Measurements from ENCODE around the gene SLC12A5.
"Not testable (repeated sequence)": the region's sequence is repeated elsewhere in the genome, so short reads cannot be mapped to it uniquely, and the experiment has no call there.

SLC12A5 gene

DNA sequence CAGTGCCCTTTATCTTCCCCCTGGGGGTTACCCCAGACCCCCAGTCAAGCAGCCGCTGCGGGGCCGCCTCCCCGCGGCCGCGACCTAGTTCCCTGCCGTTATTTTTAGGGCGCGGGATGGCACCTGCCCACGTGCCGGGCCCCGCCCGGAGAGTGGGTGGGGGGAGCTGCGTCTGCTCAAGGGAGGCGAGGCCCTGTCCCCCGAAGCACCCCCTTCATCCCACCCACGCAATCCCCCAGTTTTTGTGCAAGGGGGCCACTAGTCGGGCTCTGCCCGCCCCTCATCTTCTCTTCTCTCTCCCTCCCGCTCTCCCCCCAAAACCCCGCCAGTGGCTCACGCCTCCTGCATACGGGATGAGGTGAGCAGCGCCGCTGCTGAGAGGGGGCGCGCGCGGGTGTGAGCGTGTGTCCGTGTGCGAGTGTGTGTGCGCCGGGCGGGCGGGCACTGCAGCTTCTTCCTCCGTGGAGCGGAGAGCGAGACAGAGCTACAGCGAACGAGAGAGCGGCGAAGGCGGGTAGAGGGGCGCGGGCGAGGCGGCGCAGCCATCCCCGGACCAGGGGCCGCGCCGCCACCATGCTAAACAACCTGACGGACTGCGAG, at the start of gene SLC12A5:
TSS of gene SLC12A5 (plus strand) at position 444 of the 600 bp plus-strand sequence. CDS start at position 574, 130 bp downstream.
- peaks cover 0 to 6% (median under 1%) of the 10 kb centered on the region in 10 experiments; a peak in 4 of 20 replicates for H3K4me1 ChIP-seq
- no peak for TF ChIP-seq Cebpa-rat (IDR thresholded peaks at IDR 0.05)
- no peak within 1 kb of the TSS for H3K4me2 ChIP-seq
- peaks cover 22 to 94% (median 76%) of the 10 kb centered on the region in 11 experiments; a peak in 20 of 22 replicates for H4K20me1 ChIP-seq
- no peaks in the 10 kb centered on the region for H3K9me3 ChIP-seq (replicated peaks in 1 of 11)
- H3K27ac ChIP-seq = no peak within 1 kb of the TSS
- no peaks in the 10 kb centered on the region; a peak in 1 of 22 replicates for H3K36me3 ChIP-seq
- H3K9ac ChIP-seq = no peak within 1 kb of the TSS
- peaks cover 30 to 55% (median 44%) of the 10 kb centered on the region in 11 experiments for H3K27me3 ChIP-seq
- H3K4me3 ChIP-seq = no peak within 1 kb of the TSS

DNA sequence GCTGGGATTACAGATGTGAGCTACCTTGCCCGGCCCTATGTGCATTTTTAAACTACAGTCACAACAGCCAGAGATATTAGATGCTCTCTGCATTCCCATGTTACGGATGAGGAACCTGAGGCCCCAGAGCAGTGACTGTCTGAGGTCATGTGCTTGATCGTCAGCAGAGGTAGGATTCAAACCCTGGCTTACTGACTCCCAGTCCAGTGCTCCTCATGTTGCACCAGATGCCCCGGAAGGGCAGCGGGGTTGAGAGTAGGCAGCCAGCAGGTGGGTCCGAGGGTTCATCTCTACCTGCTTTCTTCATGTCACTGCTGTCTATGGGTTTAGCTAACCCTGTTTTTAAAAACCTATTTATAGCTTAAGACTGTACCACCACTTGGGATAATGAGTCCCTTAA, 47.8 kb upstream of the SLC12A5 start:
- no peak for TF ChIP-seq Cebpa-rat (IDR thresholded peaks at IDR 0.05)

DNA sequence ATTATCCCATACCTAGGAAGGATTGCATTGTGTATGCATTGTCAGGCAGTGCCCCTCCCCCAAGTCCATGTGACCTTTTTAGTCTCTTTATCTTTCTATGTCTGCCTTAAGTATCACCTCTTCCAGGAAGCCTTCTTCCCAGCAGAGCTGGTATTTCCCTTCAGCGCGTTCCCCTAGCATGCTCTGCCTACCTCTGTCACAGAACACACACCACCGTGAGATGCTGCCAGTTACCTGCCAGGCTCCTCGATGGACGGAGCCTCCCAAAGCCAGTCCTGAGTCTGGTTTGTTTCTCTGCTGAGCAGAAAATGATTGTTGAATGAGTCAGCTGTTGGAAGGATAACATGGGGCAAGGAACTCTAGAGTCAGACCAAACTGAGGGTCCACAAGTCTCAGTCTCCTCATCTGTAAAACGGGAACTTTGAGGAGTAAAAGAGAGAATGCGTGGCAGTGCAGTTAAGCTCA, 45.7 kb upstream of the SLC12A5 start:
- Histone ChIP-seq H4K20me1 (no peaks in the 10 kb centered on the region; a peak in 1 of 22 replicates), H3K27ac (no peak overlapping the region), H3K4me3 (no peak overlapping the region), H3K4me1 (peaks cover 0 to 10% (median 0%) of the 10 kb centered on the region in 10 experiments; a peak in 4 of 20 replicates), H3K27me3 (no peaks in the 10 kb centered on the region), H3K4me2 (no peak overlapping the region), H3K9me3 (replicated peaks in 1 of 11) (no peaks in the 10 kb centered on the region), H3K36me3 (no peaks in the 10 kb centered on the region), H3K9ac (no peak overlapping the region)
- no peak for TF ChIP-seq Cebpa-rat (IDR thresholded peaks at IDR 0.05)

More for the DNA sequence above, 47.8 kb upstream of the SLC12A5 start:
- Histone ChIP-seq H3K4me1 (0 out of 20 replicates have a peak, but pooled peaks cover 0 to under 1% (median 0%) of the 10 kb centered on the region in 10 experiments), H4K20me1 (no peaks in the 10 kb centered on the region), H3K9me3 (replicated peaks in 1 of 11) (no peaks in the 10 kb centered on the region), H3K9ac (no peak overlapping the region), H3K27me3 (no peaks in the 10 kb centered on the region), H3K4me2 (no peak overlapping the region), H3K4me3 (no peak overlapping the region), H3K27ac (no peak overlapping the region), H3K36me3 (no peaks in the 10 kb centered on the region)

DNA sequence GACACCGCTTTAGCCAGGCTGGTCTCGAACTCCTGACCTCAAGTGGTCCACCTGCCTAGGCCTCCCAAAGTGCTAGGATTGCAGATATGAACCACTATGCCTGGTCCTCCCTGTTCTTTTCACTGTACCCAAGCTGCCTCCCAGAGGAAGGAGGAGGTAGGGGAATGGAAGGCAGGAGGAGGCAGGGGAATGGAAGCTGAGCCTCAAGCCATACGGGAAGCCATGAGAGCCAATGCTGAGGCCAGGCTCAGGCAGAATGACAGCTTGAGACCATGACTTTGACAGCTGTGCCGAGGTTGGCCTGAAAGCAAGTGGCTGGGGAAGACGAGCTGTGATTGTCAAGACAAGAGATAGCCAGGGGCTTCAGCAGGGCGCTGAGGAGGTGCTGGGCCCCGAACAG, 43.4 kb upstream of the SLC12A5 start:
- no peaks in the 10 kb centered on the region for H3K36me3 ChIP-seq
- peaks cover 0 to 10% (median 0%) of the 10 kb centered on the region in 10 experiments; a peak in 4 of 20 replicates for H3K4me1 ChIP-seq
- no peaks in the 10 kb centered on the region for H3K27me3 ChIP-seq
- no peaks in the 10 kb centered on the region; a peak in 1 of 22 replicates for H4K20me1 ChIP-seq
- H3K9me3 ChIP-seq (replicated peaks in 1 of 11) = no peaks in the 10 kb centered on the region
- no peak overlapping the region for H3K9ac ChIP-seq
- no peak for TF ChIP-seq Cebpa-rat (IDR thresholded peaks at IDR 0.05)
- H3K4me3 ChIP-seq = no peak overlapping the region
- no peak overlapping the region for H3K27ac ChIP-seq
- H3K4me2 ChIP-seq = no peak overlapping the region

DNA sequence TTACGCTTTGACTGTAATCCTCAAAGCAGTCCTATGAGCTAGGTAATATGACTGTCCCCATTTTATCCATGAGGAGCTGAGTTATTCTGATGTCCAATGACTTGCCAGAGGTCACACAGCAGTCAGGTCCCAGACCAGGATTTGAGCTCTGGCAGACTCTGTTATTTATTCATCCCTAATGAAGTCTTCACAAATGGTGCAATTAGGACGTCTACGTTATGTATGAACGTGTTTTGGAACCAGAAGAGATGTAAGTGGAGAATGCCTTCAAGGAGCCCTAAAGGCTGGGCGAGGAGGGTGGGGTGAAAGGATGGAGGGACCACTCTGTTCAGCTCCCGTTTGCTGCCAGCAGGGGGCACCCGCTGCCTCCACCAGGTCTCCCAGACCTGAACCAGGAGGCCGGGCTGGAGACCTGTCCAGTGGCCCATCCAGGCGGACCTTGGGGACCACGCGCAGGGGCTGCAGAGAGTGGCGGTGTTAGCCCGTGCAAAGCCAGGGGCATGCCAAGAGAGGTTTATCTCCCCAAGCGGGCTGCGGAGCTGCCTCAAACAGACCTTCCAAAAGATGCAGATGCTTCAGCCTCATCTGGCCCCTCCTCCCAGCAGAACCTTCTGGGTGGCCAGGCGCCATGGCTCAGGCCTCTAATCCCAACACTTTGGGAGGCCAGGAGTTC, 41.8 kb upstream of the SLC12A5 start:
- TF ChIP-seq Cebpa-rat (IDR thresholded peaks at IDR 0.05) = no peak
- Histone ChIP-seq H3K9me3 (replicated peaks in 1 of 11) (no peaks in the 10 kb centered on the region), H3K36me3 (no peaks in the 10 kb centered on the region), H3K27me3 (no peaks in the 10 kb centered on the region), H3K27ac (no peak overlapping the region), H3K9ac (no peak overlapping the region), H3K4me3 (no peak overlapping the region), H4K20me1 (no peaks in the 10 kb centered on the region; a peak in 1 of 22 replicates), H3K4me2 (peak overlapping the region in 4 of 11 experiments; percentile 4 to 18 (median 12); a peak in 4 of 22 replicates), H3K4me1 (peaks cover 8 to 24% (median 12%) of the 10 kb centered on the region in 10 experiments)

DNA sequence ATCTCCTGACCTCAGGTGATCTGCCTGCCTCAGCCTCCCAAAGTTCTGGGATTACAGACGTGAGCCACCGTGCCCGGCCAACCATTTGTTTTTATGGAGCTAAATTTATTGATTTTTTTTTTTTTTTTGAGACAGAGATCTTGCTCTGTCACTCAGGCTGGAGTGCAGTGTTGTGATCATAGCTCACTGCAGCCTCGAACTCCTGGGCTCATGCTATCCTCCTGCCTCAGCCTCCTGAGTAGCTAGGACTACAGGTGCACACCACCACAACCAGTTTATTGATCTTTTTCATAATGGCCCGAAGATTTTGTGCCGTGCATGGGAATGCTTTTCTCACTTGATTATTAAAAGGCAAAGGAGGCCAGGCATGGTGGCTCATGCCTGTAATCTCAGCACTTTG, 40.2 kb upstream of the SLC12A5 start:
- not testable (repeated sequence) for H3K27ac ChIP-seq; H4K20me1 ChIP-seq; H3K36me3 ChIP-seq; H3K9me3 ChIP-seq (replicated peaks in 1 of 11); H3K4me2 ChIP-seq; H3K27me3 ChIP-seq; H3K9ac ChIP-seq; H3K4me3 ChIP-seq
- H3K4me1 ChIP-seq = peaks cover 16 to 39% (median 27%) of the 10 kb centered on the region in 10 experiments

DNA sequence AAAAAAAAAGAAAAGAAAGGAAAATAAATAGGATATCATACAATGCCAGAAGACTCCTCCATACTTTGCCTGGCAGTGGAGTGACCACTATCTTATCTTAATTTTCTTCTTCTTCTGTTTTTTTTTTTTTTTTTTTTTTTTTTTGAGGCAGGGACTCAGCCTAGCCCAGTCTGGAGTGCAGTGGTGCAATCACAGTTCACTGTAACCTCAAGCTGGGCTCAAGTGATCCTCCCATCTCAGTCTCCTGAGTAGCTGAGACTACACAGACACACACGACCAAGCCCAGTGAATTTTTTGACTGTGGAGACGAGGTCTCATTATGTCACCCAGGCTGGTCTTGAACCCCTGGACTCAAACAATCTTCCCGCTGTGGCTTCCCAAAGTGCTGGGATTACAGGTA, 37.4 kb upstream of the SLC12A5 start:
- Histone ChIP-seq H3K4me2 (peak overlapping the region; percentile 55 to 97 (median 67)), H3K4me1 (peaks cover 27 to 67% (median 55%) of the 10 kb centered on the region in 10 experiments), H4K20me1 (no peaks in the 10 kb centered on the region; a peak in 1 of 22 replicates), H3K9ac (peak overlapping the region in 2 of 11 experiments; percentile 6 to 34; a peak in 2 of 22 replicates), H3K36me3 (no peaks in the 10 kb centered on the region), H3K27me3 (no peaks in the 10 kb centered on the region), H3K4me3 (no peak overlapping the region), H3K27ac (peak overlapping the region in 5 of 11 experiments; percentile 17 to 53 (median 43); a peak in 10 of 22 replicates), H3K9me3 (replicated peaks in 1 of 11) (no peaks in the 10 kb centered on the region)
- TF ChIP-seq Cebpa-rat (IDR thresholded peaks at IDR 0.05) = no peak

DNA sequence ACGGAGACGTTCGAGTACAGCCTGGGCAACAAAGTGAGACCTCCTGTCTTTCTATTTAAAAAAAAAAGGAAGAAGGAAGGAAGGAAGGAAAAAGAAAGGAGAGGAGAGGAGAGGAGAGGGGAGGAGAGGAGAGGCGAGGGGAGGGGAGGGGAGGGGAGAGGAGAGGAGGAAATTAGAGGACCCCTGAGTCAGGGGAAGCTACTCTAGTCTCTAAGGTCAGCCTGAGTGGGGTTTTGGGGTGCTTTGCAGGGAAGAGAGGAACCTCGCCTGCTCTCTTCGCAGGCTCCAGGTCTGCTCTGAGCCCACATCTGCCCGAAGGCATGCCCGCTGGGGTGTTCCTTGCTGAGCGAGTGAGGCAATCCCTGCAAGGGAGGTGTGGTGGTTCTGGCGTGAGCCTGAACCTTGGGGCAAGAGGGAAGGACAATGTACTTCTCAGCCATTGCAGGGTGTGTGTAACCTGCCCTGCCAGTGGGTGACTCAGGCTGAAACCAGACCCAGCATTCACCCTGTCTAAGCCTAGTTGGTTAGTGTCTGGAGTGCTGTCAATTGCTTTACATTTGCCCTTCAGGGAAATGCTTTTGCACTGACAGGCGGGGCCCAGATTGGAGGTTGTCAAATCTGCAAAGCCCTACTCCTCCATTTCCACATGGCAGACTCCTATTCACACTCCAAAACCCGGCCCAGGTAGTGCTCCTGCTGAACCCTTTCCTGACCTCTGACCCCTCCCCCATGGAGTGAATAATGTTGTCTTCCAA, 35.6 kb upstream of the SLC12A5 start:
- H3K4me3 ChIP-seq = no peak overlapping the region
- no peaks in the 10 kb centered on the region for H3K9me3 ChIP-seq (replicated peaks in 1 of 11)
- peaks cover 0 to 13% (median 0%) of the 10 kb centered on the region in 11 experiments; a peak in 4 of 22 replicates for H3K27me3 ChIP-seq
- peaks cover 36 to 79% (median 72%) of the 10 kb centered on the region in 10 experiments for H3K4me1 ChIP-seq
- TF ChIP-seq Cebpa-rat (IDR thresholded peaks at IDR 0.05) = 0 out of 22 replicates have a peak, but pooled peaks of 1 of the 11 experiments have one; percentile 18
- H3K27ac ChIP-seq = peak overlapping the region in 4 of 11 experiments; percentile 14 to 58 (median 32); a peak in 6 of 22 replicates
- peak overlapping the region in 2 of 11 experiments; percentile 2 to 24; a peak in 1 of 22 replicates for H3K9ac ChIP-seq
- H4K20me1 ChIP-seq = no peaks in the 10 kb centered on the region
- no peaks in the 10 kb centered on the region for H3K36me3 ChIP-seq
- H3K4me2 ChIP-seq = peak overlapping the region; percentile 55 to 97 (median 73)
